Stimulated activated CD4-positive, alpha-beta T cell treated with anti-CD3 and anti-CD28 coated beads, Interleukin-4, amount 100 ng/mL, for 48 hours (primary cell): ENCODE results near the gene PLAAT4.
"Not testable (repeated sequence)": the region's sequence is repeated elsewhere in the genome, so short reads cannot be mapped to it uniquely, and the experiment has no call there.

ENCODE experiments used
- DNase-seq, 2 donors: peaks; one replicate each; pipeline ENCODE4 v3.0.0-alpha.2; 2020; ENCODE audit warnings: low read depth in 2 of 2

PLAAT4 gene

DNA sequence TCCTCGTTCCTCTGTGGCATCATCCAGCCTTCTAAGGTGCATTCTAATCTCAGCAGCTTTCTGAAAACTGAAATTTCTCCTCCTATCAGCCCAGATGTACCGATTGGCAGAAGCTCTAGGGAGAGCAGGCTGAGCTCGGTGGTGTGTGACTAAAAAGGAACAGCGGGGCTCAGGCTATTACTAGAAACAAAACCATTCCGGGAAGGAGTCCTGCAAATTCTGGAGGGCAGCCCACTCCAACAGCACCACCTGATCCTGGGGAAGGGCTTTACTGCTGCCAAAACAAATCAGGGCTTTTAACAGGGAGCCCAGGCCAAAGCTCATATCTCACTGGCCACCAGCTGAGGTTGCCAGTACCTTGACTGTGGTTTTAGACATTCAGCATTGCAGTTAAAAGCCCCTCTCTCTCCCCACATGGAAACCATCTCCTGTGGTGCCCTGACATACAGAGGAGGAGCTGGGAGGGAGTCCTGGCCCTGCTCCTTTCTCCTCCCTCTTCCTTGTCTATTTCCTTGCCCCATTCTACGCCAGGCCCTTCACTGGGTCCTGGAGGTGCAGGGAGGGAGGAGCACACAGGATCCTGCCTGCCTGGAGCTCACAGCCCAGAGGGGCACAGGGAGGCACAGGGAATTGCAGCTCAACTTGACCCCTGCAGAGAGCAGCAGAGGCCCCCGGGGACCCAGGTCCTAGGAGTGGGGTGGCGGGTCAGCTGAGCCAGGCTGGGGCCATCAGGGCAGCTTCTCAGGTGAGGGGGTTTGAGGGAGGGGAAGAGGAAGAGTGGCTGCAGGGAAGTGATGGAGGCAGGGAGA is 889 bp downstream of the PLAAT4 start:
- DNase-seq: no peak

DNA sequence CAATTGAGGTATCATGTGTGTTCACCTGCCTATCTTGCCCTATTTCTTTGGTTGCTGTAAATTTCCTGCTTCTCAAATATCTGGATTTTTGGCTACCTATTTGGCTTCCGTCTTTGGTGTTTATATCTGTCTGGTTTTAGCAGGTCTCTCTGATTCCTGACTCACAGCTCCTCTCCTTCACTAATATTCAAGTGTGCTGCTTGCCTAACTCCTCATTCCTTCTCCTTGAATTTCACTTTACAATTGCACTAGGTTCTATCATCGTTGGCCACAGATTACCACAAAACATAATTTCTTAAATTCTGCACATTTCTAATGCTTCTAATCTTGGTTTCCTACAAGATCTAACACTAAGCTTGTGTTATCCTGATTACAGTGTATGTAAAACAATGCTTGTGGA is 5.9 kb downstream of the PLAAT4 start:
- DNase-seq: not testable (repeated sequence)

DNA sequence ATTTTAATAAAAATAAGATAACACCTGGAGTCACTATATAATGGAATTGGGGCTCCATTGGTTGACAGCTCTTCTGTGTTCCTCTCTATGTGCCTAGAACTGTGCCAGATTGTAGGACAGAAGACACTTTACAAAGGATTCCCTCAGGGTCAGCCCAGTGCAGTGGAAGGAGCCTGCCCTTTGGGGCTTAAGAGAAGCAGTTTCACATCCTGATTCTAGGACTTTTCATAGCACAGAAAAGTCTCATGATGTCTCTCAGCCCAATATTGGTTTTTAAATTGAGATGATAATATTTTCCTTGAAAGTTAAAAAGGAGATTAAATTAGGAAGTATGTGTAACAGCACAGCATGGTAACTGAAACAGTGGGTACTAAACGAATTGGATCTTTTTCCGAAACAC is 7.1 kb downstream of the PLAAT4 start:
- no peak for DNase-seq

DNA sequence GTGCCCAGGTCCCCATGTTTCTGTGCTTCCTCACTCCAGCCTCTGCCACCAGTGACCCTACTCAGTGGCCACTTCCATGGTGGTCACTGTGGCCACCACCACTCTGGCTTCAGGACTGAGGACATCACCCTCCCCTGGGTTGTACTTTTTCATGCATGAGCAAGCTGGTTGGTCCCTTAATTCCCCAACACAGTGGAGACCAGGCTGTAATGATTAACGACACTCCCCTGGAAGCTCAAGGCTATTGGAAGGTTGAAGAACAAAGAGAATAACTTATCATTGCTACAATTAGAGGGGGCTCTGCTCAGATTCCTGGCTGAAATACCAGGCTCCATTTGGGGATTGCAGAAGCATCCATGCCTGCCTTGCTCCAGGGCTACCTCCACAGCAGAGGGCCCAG is 10.5 kb downstream of the PLAAT4 start:
- DNase-seq: no peak

DNA sequence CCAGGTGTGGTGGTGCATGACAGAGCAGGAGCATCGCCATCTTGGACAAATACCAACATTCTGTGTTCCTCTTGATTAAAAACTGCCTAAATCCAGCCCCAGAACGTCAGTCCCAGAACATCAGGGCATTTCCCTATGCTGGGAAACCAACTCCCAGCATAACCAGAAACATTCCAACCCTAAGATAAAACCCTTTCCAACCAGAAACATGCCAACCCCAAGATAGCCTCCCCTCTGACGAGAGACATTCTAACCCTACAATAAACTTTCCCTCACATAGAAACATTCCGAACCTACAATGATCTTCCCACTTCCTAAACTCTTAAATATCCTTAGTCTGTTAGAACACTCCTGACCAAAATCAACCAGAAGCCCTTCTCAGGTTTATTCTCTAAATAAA is 11.6 kb downstream of the PLAAT4 start:
- no peak for DNase-seq

DNA sequence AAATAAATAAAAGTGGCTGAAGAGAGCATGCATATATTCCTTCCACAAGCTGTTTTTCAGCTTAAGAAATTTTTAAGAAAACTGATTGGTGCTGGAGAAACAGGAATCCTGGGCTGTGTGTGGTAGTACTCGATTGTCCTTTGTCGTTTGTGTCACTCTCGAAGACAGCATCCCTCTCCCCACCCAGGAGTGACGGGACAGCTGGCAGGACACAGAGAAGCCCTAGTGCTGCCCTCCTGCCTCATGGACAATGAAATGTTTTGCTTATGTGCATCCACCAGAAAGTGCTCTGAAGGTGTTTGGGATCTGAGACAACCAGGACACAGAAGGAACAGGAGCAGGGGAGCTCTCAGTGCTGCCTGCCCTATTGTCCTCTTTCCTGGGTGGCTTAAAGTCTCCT is 12.8 kb downstream of the PLAAT4 start:
- DNase-seq: no peak

DNA sequence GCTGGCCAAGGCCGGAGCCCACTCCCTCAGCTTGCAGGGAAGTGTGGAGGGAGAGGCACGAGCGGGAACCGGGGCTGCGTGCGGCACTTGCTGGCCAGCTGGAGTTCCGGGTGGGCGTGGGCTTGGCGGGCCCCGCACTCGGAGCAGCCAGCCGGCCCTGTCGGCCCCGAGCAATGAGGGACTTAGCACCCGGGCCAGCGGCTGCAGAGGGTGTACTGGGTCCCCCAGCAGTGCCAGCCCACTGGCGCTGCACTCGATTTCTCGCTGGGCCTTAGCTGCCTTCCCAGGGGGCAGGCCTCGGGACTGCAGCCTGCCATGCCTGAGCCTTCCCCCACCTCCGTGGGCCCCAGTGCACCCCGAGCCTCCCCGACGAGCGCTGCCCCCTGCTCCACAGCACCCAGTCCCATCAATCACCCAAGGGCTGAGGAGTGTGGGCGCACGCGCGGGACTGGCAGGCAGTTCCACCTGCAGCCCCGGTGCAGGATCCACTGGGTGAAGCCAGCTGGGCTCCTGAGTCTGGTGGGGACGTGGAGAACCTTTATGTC is 13.6 kb downstream of the PLAAT4 start:
- DNase-seq: not testable (repeated sequence)

DNA sequence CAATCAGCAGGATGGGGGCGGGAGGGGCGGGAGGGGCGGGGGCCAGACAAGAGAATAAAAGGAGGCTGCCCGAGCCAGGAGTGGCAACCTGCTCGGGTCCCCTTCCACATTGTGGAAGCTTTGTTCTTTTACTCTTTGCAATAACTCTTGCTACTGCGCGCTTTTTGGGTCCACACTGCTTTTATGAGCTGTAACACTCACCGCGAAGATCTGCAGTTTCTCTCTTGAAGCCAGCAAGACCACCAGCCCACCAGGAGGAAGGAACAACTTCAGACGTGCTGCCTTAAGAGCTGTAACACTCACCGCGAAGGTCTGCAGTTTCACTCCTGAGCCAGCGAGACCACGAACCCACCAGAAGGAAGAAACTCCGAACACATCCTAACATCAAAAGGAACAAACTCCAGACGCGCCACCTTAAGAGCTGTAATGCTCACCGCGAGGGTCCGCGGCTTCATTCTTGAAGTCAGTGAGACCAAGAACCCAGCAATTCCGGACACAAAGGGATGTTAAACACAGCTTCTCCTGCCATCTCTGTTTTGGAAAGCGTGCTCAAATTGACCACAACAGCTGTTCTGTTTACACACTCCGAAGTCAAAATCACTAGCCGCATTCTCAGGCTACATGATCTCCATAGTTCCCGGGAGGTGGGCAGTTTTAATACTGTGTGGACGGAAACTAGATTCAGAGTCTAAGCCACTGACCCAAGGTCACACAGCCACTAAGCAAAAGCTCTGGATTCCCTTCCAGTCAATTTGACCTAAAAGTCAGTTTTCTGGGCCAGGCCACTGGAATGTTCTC is 14.7 kb downstream of the PLAAT4 start:
- no peak for DNase-seq

DNA sequence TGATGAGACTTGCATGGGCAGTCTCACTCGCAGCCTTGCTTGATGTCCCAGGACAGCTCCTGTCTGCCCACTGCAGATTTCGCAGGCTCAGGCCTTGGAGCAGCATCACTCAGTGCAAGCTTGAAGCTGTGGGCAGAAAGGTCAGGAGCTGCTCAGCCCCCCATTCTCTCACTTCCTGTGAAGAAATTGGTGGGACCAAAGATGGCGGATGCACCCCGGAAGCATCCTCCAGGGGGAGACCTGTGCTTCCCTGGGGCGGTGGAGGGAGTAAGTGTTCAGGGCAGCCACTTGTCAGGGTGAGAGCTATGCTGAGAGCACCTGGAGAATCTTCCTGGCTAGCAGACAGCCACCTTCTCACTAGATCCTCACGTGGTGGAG is 15.3 kb downstream of the PLAAT4 start:
- DNase-seq: no peak

DNA sequence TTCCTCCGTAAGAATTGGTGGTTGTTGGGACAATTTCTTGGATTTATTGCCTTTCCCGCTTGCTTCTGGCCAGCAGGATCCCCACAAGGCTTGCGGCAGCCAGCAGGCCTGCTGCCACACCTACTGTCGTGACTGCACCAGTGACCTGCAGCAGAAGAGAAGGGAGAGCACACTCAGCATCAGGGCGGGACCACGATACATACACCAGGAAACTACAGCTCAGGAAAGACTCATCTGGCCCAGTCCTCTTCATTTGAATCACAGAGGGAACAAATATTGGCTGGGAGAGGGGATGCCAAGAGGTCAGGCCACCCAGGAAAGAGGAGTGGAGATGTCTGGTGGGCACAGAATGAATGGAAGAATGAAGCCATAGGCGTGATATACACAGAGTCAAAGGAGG is 16.3 kb downstream of the PLAAT4 start:
- no peak for DNase-seq

DNA sequence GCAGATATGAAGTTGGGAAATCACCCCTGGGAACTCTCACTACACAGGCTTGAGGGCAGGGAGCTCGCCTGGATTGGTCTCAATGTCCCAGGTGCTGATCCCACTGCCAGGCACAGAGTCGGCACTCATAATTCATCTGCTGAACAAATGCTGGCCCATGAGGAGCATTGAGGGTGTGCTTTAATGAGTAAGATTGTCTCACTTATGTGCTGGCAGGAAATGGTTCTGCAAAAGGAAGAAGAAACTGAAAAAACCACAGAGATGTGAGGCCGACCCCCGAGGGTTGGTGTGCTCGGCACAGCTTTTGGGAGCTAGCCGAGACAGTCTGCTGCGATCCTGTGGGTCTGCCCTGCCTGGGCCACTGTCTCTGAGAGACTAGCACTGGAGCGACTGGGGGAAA is 17.2 kb downstream of the PLAAT4 start:
- DNase-seq: peak in 1 of 2 donors; percentile 35

DNA sequence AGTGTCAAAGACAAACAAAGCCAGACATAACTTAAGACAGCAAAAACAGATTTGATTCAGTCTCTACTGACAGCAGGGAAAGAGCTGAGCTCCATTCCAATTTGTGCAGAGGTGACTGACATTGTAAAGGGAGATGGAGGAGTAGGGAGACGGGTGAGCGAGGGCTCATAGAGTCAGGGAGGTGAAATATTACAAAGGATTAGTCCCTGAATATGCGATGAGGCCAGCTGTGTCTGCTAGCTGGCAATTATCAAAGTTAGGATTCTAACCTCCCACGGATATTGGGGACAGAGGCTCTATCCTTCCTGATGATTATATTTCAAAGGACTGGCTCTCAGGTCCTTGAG is 18.2 kb downstream of the PLAAT4 start:
- no peak for DNase-seq

DNA sequence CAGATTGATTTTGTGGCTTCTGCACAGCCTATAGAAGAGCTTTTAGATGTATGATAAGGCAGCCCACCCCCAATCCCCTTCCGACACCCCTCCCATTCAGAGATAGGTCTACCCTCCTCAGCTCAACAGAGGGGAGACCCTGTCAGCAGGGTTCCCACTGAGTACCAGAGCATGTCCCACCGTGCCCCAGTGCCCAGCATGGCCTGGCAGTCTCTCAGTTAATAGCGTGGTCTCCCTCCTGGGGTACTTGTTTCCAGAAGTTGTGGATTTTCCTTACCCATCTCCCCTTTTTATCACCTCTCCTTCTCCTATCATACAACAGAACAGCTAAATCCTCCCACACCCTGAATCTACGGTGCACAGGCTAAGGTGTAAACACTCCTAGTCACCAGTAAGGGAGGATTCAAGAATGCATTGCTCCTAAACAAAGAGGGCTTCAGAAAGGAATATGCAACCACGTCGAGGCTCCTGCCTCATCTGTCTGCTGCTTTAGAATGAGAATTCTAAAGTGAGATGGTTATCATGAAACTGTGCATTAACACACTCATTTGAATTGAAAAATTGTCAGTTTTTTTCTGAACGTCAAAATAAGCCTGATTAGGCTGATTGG is 19.9 kb downstream of the PLAAT4 start:
- no peak for DNase-seq

DNA sequence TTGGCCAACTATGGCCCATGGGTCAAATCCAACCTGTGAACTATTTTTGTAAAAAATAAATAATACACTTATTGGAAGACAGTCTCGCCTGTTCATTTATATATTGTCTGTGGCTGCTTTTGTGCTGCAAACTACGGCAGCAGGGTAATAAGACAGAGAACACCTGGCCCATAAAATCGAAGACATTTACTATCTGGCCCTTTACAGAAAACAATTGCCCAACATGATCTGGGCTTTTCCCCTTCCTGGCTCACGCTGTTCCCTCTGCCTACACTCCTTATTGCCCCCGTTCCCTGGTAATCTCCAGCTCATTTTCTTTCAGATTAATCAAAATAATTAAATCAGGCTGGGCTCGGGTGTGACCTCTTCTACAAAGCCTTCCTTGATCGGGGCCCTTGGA is 21.0 kb downstream of the PLAAT4 start:
- no peak for DNase-seq

DNA sequence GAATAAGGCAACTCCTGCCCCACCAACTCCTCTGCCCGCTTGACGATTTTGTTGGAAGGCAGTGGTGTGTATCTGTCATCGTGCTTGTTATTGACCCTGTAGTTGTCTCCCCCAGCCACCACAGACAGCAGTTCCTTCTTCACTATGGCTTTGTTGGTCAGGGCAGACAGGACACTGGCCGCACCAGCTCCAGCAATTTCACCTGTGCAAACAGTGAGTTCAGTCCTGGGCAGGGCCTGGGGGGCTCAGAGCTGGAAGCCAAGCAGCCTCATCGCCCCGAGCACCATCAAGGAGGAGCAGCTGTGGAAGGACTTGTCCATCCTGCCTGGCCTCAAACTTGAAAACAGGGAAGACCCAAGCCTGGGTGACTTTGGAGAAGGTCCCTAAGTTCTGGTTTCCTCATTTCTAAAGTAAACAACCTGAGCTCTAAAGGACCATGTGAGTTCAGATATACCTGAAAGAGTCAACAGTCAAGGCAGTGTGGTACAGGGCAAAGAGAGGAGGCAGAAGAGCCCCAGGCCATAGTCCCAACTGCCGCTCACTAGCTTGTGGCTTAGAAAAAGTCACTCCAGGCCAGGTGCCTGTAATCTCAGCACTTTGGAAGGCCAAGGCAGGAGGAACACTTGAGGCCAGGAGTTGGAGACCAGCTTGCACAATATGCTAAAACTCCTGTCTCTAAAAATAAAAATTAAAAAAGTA is 22.0 kb downstream of the PLAAT4 start:
- DNase-seq: no peak

DNA sequence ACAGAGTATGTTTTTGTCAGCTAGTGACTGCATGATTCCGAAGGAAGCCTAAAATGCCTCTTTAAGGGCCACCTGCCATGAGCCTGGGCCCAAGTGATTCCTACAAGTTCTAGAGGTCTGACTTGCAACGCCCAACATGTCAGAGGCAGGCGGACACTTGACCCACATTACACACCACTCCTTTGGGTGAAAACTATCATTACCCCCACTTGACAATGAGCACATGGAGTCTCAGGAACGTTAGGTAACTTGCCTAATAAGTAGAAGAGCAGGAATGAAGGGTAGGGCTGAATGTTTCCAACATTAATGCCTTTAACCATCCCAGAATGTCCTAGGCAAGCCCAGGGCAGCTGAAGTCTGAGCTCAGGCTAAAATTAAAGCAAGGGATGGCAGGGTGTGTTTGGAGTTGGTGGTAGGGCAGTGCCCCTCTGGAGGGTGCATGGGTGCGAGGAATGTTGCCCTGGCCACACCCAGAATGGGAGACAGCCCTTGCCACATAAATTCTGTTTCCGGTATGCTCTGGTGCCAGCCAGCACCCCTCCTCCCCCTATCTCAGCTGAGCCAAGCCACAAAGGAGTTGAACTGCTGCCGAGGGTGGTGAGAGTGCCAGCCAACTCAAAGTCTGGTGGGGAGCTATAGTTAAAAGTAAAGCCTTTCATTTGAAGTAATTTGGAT is 24.0 kb downstream of the PLAAT4 start:
- DNase-seq: no peak

DNA sequence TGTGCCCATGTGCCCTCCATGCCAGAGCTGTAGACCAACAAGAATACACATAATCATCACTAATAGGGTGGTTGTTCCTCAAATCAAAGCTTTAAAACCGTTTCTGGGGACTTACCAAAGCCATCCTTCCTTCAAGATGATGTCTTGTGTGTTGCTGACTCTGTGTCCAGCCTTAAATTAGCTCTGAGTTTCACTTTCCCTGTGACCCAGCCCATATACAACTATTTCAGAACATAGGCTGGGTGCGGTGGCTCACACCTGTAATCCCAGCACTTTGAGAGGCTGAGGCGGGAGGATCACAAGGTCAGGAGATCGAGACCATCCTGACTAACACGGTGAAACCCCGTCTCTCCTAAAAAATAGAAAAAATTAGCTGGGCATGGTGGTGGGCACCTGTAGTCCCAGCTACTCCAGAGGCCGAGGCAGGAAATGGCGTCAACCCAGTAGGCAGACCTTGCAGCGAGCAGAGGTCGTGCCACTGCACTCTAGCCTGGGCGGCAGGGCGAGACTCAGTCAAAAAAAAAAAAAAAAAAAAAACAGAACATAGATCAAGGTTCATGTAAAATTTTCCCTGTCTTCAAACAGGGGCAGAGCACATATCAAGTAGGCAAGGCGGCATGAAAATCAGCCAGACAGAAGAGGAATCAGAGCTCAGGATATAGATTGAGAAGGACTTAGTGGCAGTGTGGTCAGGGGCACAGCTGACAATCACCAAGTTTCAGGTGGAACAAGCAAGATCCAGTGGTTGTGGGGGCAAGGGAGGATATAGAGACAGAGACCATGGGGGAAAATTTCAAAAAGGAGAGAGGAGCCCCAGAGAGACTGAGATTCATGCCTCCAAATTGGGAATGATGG is 26.8 kb downstream of the PLAAT4 start, which contains the start of gene PLAAT2:
TSS of gene PLAAT2 (minus strand) at position 179 of the 855 bp plus-strand sequence. CDS start at position 124, 55 bp downstream.
- no peak for DNase-seq

DNA sequence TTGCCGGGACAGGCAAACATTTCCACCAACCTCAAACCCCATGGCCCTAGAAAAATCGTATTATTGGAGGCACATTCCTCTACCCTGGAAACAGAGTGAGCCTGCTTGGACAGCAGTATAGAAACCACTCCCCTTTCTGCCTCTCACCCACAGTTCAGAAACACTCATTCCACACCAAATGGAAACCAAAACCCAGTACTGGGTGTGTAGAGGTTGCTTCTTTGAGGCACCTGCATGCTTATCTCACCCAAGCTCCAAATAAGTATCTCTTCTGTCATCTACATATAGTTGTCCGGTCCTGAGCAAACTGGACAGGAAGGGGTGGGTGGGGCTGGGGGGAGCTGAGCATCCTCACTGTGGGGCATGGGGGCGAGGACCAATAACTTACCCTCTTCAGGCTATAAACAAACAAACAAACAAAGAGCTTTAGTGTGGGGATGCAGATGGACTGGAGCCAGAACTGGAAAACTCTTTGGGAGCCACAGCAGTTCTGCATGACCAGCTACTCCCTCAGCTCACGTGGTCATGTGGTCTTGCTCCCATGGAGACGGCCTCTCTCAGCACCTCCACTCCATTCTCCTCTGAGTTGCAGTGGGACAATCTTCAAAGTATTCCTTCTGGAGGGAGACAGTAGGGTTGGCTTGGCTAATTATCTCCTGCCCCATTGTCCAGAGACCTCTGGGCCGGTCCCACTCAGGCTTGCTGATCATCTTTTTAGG is 27.6 kb downstream of the PLAAT4 start:
- DNase-seq: peak in 1 of 2 donors; percentile 14

DNA sequence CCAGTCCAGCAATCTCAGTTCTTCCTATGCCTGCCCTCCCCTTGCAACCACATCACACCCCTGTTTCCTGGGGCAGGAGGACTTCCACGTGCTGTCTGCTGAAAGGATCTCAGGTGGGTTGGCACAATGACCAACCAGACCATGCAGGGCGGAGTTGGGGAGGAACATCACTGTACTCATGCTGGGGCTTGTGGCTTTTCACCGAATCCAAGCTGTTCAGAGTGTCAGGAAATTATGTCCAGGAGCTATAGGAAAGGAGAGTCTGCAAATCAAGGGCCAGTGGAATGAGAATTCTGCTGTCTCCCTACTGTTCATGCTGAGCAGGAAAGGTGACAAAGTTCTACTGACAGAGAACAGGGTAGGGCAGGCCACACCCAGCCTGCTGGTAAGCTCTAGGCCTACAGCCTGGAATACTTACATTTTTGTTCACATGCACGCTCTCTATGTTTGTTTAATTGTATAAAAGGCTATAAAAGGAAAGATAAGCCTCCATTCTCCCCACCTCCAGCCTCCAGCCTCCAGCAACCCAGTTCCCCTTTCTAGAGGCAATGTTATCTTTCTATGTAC is 28.3 kb downstream of the PLAAT4 start:
- DNase-seq: no peak
